Left forelimb (tissue), 1 donor: ENCODE data around the gene CABCOCO1.
"Not testable (repeated sequence)": the region's sequence is repeated elsewhere in the genome, so short reads cannot be mapped to it uniquely, and the experiment has no call there.

ENCODE experiments used
- DNase-seq: peaks from one replicate; pipeline ENCODE4 v3.0.0-alpha.2; 2018; ENCODE audit warnings: low spot score

CABCOCO1 gene

DNA sequence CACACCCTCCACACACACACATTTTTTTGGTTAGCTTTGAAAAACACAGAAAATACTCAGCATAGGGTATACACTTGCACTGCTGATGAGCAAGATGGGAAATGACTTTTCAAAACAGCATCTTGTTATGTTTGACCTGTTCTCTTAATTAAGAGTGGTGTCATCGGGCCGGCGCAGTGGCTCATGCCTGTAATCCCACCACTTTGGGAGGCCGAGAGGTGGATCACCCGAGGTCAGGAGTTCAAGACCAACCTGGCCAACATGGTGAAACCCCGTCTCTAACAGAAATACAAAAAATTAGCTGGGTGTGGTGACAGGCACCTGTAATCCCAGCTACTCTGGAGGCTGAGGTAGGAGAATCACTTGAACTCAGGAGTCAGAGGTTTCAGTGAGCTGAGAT, 56.7 kb downstream of the CABCOCO1 start:
- DNase-seq: not testable (repeated sequence)

DNA sequence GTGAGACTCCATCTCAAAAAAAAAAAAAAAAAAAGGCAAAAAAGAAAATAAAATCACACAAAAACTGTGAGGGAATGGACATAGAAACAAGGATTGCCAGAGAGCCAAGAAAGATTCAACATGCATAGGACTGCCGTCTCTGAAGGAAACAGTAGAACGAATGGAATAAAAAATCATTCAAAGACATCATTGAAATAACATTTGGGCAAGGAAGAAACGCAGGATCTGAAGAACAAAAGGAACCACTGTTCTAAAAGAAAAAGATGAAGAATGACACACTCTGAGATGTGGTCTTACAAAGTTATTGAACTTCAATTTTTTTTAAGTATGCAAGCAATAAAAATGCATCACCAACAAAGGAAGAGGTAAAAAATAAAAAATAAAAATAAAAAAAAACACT, 57.2 kb downstream of the CABCOCO1 start:
- DNase-seq: no peak

GRCh38 chr10:61721431-61721830, 58.7 kb downstream of the CABCOCO1 start:
- DNase-seq: no peak

DNA sequence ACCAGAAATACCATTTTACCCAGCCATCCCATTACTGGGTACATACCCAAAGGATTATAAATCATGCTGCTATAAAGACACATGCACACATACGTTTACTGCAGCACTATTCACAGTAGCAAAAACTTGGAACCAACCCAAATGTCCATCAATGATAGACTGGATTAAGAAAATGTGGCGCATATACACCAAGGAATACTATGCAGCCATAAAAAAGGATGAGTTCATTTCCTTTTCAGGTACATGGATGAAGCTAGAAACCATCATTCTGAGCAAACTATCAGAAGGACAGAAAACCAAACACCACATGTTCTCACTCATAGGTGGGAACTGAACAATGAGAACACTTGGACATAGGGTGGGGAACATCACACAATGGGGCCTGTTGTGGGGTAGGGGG, 62.5 kb downstream of the CABCOCO1 start:
- not testable (repeated sequence) for DNase-seq

- DNase-seq: no peak
These were observed 66.9 kb downstream of the CABCOCO1 start for GRCh38 chr10:61729596-61729995.

GRCh38 chr10:61730671-61731070, 67.9 kb downstream of the CABCOCO1 start:
- DNase-seq: no peak

- no peak for DNase-seq
These were observed 68.9 kb downstream of the CABCOCO1 start for GRCh38 chr10:61731638-61732037.

DNA sequence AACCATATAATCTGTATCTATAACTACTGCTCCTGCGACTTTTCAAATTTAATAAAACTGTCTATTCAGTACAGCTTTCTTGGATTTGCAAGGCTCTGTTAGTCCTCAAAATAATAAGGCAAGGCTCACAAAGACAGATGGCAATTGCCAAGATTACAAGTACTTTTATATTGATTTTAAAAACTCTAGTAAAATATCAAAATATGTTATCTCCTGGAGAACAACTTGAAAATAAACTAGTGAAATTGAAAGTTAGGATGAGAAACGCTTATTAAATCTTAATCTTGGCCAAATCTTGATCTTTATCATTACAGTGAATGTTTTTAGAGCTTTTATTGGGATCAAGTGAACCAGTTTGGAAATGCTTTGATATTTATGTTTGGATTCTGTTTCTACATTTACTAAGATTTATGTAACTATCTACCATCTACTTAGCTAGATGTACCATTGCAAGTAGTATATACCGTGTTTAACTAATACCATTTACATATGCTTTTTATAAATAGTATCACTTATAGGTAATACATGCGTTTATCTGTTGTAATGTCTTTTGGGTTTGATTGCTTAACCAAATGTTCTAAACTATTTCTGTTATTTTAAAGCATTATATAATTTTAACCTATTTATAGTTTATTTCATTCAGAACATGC, 70.0 kb downstream of the CABCOCO1 start:
- no peak for DNase-seq

- no peak for DNase-seq
These were observed 70.7 kb downstream of the CABCOCO1 start for GRCh38 chr10:61733358-61733940.

DNA sequence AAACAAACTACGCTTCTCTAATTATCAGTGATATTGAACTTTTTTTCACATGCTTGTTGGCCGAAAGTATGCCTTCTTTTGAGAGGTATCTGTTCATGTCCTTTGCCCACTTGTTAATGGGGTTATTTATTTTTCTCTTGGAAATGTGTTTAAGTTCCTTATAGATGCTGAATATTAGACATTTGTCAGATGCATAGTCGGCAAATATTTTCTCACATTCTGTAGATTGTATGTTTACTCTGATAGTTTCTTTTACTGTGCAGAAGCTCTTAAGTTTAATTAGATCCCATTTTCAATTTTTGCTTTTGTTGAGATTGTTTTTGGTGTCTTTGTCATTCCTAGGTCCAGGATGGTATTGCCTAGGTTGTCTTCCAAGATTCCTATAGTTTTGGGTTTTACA, 73.2 kb downstream of the CABCOCO1 start:
- no peak for DNase-seq

- not testable (repeated sequence) for DNase-seq
These were observed 74.7 kb downstream of the CABCOCO1 start for GRCh38 chr10:61737455-61737854.

- no peak for DNase-seq
These were observed 80.1 kb downstream of the CABCOCO1 start for GRCh38 chr10:61742812-61743211.

DNA sequence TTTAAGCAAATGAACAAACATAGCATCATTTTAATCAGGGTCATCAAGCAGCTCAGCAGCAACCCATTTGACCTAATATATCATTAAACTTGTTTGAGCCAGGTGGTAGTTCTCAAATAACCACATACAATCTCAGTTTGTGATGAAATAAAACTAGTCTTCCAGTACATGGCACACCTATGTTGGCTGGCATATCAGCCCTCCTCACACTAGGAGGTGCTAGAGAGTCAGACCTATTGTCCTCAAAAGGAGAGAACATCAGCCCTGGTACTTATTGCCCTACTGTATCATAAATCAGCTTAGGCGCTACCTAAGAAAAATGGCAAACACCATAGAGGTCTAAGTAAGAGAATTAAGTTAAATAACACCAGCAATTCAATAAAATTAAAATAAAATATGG, 81.7 kb downstream of the CABCOCO1 start:
- no peak for DNase-seq

DNA sequence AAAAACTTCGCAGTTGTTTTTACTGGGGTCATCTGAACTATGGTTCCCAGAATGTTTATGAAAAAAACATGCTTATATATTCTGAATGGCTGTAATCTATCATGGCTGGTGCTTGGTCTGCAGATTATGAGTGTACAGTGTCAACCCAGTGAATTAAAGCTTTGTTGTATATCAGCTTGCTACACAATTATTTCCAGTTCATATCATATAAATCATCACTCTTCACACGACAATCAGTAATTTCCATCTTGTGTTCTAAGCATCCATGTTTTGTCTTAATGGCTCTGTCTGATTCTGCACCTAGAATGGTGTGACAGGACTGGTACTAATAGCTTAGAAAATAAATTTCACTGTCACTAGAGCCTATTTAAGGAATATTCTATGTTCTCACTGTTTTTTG, 83.6 kb downstream of the CABCOCO1 start:
- no peak for DNase-seq

- no peak for DNase-seq
These were observed 84.6 kb downstream of the CABCOCO1 start for GRCh38 chr10:61747307-61747706.

- DNase-seq: no peak
These were observed 86.6 kb downstream of the CABCOCO1 start for GRCh38 chr10:61749291-61749690.

- DNase-seq: no peak
These were observed 88.3 kb downstream of the CABCOCO1 start for GRCh38 chr10:61750943-61751471.

DNA sequence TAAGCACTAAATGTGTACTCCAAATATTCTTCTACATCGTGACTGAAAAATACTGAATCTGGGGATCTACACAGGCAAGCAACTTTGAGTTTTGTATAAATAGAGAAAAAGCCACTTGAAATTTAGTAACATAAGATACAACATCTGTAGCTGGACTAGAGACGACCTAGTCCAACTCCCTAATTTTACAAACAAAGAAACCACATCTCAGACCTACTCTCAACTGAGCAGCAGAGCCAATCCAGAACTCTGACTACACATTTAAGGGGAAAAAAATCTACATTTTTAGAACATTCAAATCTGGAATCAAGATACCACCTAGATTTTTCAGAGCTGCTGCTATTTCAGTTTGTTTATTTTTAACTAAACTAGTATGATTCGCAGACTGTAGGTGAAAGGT, 88.9 kb downstream of the CABCOCO1 start:
- DNase-seq: no peak

- DNase-seq: no peak
These were observed 89.6 kb downstream of the CABCOCO1 start for GRCh38 chr10:61752111-61753011.

DNA sequence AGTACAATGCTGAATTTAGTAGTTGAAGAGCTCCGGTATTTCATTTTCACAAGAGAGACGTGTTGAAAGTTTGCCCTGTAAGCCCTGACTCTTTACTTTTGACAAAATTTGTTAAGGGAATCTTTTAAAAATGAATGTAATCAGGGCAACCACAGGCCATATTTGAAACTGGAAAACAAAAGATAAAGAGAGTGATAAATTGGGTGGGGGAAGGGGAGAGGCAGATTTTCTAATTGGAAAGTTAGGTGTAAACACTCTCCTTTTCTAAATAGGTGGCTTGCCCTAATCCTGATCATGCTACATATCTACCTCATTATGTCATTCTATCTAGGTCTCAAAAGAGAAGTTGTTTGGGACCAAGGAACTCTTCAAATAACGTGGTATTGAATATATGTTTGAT, 90.7 kb downstream of the CABCOCO1 start:
- DNase-seq: no peak

- DNase-seq: no peak
These were observed 92.1 kb downstream of the CABCOCO1 start for GRCh38 chr10:61754587-61755550.

DNA sequence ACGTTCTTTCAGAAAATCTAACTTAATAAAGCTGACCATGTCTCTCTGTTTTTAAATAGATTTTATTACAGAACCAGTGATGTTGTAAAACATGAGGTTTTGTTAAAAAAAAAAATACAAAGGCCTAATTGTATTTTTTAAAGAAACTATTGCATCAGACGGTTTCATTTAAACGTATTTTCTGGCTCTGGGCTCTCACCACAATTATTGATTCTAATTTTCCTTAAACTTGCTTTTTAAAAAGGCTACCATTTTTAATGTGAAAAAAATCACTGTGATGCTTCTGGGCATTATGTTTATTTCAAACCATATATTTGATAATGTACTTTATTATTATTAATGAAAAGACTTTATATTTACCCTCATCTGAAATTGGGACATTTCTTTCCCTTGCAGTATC, 94.3 kb downstream of the CABCOCO1 start:
- DNase-seq: no peak
